Kidney (tissue), 14 donors: ENCODE results near the gene PITPNM3. TPM values are rescaled to one million over a fixed set of nuclear protein-coding genes. Genes with fewer than 3 reads are reported as not detected.

Experiments
- DNase-seq, 5 donors: peaks; one replicate each; pipeline ENCODE4 v3.0.0-alpha.2; 2013 to 2020
- FAIRE-seq: peaks from 2 replicates; lab custom pipeline; 2012; peaks lifted over from hg19 to GRCh38; lab: Jason Lieb, UNC
- H3K27ac ChIP-seq, 2 donors: one replicate each; pipeline ENCODE4 v1.7.0; 2013; ENCODE audit warnings: low read depth in 2 of 2, low read length in 2 of 2, inconsistent platforms in 1 of 2
- H3K27me3 ChIP-seq: one replicate; pipeline ENCODE4 v1.7.1; 2013; ENCODE audit warnings: low read length, inconsistent platforms; ENCODE audit not compliant: control insufficient read depth, insufficient read depth
- H3K36me3 ChIP-seq, 3 donors: one replicate each; pipeline versions ENCODE4 v1.7.0 to v1.7.1; 2013; ENCODE audit warnings: low read length in 3 of 3, control low read depth in 1 of 3, inconsistent platforms in 1 of 3; ENCODE audit not compliant: insufficient read depth in 3 of 3, control insufficient read depth in 2 of 3
- H3K4me1 ChIP-seq, 3 donors: one replicate each; pipeline versions ENCODE4 v1.7.0 to v1.7.1; 2013; ENCODE audit warnings: low read length in 3 of 3, inconsistent platforms in 1 of 3, low read depth in 1 of 3; ENCODE audit not compliant: control insufficient read depth in 2 of 3, insufficient read depth in 2 of 3
- H3K4me3 ChIP-seq, 3 donors: one replicate each; pipeline versions ENCODE4 v1.7.0 to v1.8.1; 2013; ENCODE audit warnings: low read length in 3 of 3, control low read depth in 1 of 3, inconsistent platforms in 1 of 3
- H3K9ac ChIP-seq, 3 donors: one replicate each; pipeline versions ENCODE4 v1.7.0 to v1.7.1; 2013; ENCODE audit warnings: low read length in 3 of 3, control low read depth in 1 of 3, inconsistent platforms in 1 of 3
- H3K9me3 ChIP-seq, 3 donors: one replicate each; pipeline versions ENCODE4 v1.7.0 to v1.7.1; 2013; ENCODE audit warnings: low read length in 3 of 3, control low read depth in 1 of 3, inconsistent platforms in 1 of 3; ENCODE audit not compliant: control insufficient read depth in 2 of 3, insufficient read depth in 1 of 3
- CTCF ChIP-seq: IDR thresholded peaks from 3 replicates; pipeline ENCODE4 v1.5.1; 2012; ENCODE audit warnings: mild to moderate bottlenecking, moderate library complexity, borderline replicate concordance; ENCODE audit not compliant: insufficient read depth; ENCODE audit errors: extremely low read depth
- intact Hi-C: fragments of 100-400 bp; cut with DNase I; formaldehyde crosslinking; loops from one replicate; pipeline ENCODE4 v1.11.1; 2022
- polyA plus RNA-seq: library from polyadenylated mRNA; stranded (reverse); fragments of 350-450 nt; fragmentation: Illumina TruSeq; extraction: RNeasy Lipid Tissue Mini Kit (QIAGEN cat#74804); gene quantifications from one replicate; pipeline ENCODE4 v1.2.3, GENCODE V29; 2014; ENCODE audit warnings: low read depth, low replicate concordance; ENCODE audit not compliant: insufficient read depth
- total RNA-seq: library from RNA; stranded (reverse); fragmentation: NEBNext Ultra II Directional; extraction: Animal tissue kit (Norgen Biotek cat#: 25700); gene quantifications from one replicate; pipeline ENCODE4 v1.2.1, GENCODE V29; 2021
- donor health status: control.
- donor health status: control.
- donor health status: control.
- donor health status: control.
- donor health status: control.
- donor health status: DM: yes; HTN: yes; CAD: no.
- donor health status: Normal renal cell carcinoma (clear cell type).

PITPNM3 gene
- total and polyA plus RNA-seq, 2 donors from 2014 or later: 1.8 to 9.1 TPM

- Histone ChIP-seq H3K27ac (no peak overlapping the region), H3K9ac (no peak overlapping the region), H3K4me1 (no peaks in the 10 kb centered on the region), H3K27me3 (no peaks in the 10 kb centered on the region), H3K9me3 (no peaks in the 10 kb centered on the region), H3K36me3 (no peaks in the 10 kb centered on the region), H3K4me3 (no peak overlapping the region)
- intact Hi-C loops: no loop called here
- TF ChIP-seq CTCF: no peak
- no peak for DNase-seq
- no peak for FAIRE-seq
Observed at GRCh38 chr17:6467567-6467966, 88.8 kb downstream of the PITPNM3 start.

- Histone ChIP-seq H3K27ac (no peak overlapping the region), H3K9ac (no peak overlapping the region), H3K36me3 (peaks cover 0 to 4% (median 0%) of the 10 kb centered on the region in 3 donors), H3K4me3 (no peak overlapping the region), H3K4me1 (no peaks in the 10 kb centered on the region), H3K27me3 (no peaks in the 10 kb centered on the region), H3K9me3 (no peaks in the 10 kb centered on the region)
- intact Hi-C loops: no loop called here
- TF ChIP-seq CTCF: no peak
- DNase-seq (peak in 1 of 5 donors; percentile 33), FAIRE-seq (no peak)
Observed at GRCh38 chr17:6465206-6466003, 91.0 kb downstream of the PITPNM3 start.

- H3K36me3 ChIP-seq: peaks cover 0 to 4% (median 0%) of the 10 kb centered on the region in 3 donors
- H3K4me3 ChIP-seq: no peak overlapping the region
- no peaks in the 10 kb centered on the region for H3K27me3 ChIP-seq
- no peaks in the 10 kb centered on the region for H3K4me1 ChIP-seq
- no peak for FAIRE-seq
- no peak overlapping the region for H3K9ac ChIP-seq
- DNase-seq: no peak
- no peaks in the 10 kb centered on the region for H3K9me3 ChIP-seq
- intact Hi-C loops: no loop called here
- no peak for TF ChIP-seq CTCF
- no peak overlapping the region for H3K27ac ChIP-seq
Observed at GRCh38 chr17:6464446-6465041, 91.8 kb downstream of the PITPNM3 start.
